Fibroblast of mammary gland (primary cell): ENCODE results near the gene ZFP92.

Experiments used
- DNase-seq: peaks from one replicate; pipeline ENCODE4 v3.0.0-alpha.2; 2010; ENCODE audit warnings: low read depth
- H3K4me3 ChIP-seq: 2 replicates; pipeline ENCODE4 v1.5.1; 2011; ENCODE audit warnings: low read depth, mild to moderate bottlenecking, low read length, moderate library complexity; ENCODE audit not compliant: control insufficient read depth
- CTCF ChIP-seq: conservative IDR thresholded peaks from 2 replicates; pipeline ENCODE4 v1.5.1; 2011; ENCODE audit warnings: low read depth, low read length, inconsistent platforms; ENCODE audit not compliant: control insufficient read depth, insufficient read depth

ZFP92 gene

GRCh38 chrX:153423652-153424051 lies 12.4 kb downstream of the ZFP92 start:
- TF ChIP-seq CTCF: no peak
- DNase-seq: no peak
- H3K4me3 ChIP-seq: no peak overlapping the region

GRCh38 chrX:153426204-153426603 lies 14.9 kb downstream of the ZFP92 start:
- DNase-seq: no peak
- no peak for TF ChIP-seq CTCF
- no peak overlapping the region for H3K4me3 ChIP-seq

- no peak for DNase-seq
- H3K4me3 ChIP-seq: no peak overlapping the region
- no peak for TF ChIP-seq CTCF
Measured at GRCh38 chrX:153430796-153431195, 19.5 kb downstream of the ZFP92 start.

- H3K4me3 ChIP-seq: no peak overlapping the region
- DNase-seq: no peak
- no peak for TF ChIP-seq CTCF
Measured at GRCh38 chrX:153433161-153433680, 21.9 kb downstream of the ZFP92 start.

- TF ChIP-seq CTCF: no peak
- no peak overlapping the region for H3K4me3 ChIP-seq
- no peak for DNase-seq
Measured at GRCh38 chrX:153433781-153434285, 22.6 kb downstream of the ZFP92 start.

- H3K4me3 ChIP-seq: no peak overlapping the region
- no peak for DNase-seq
Measured at GRCh38 chrX:153434801-153435200, 23.5 kb downstream of the ZFP92 start.

More at GRCh38 chrX:153434801-153435200, 23.5 kb downstream of the ZFP92 start:
- no peak for TF ChIP-seq CTCF
